Left lobe of liver (tissue), 2 donors: Measurements from ENCODE around the gene FBXO36. TPM values are rescaled to one million over a fixed set of nuclear protein-coding genes. Genes with fewer than 3 reads are reported as not detected.
A peak's percentile ranks its signal among the peaks of the same experiment; 100 is the strongest.
"Not testable (repeated sequence)": the region's sequence is repeated elsewhere in the genome, so short reads cannot be mapped to it uniquely, and the experiment has no call there.

Experiments
- ATAC-seq: fragments of 200-7000 bp; cut with Tn5 transposase; one replicate; pipeline ENCODE4 v1.9.1; 2020; ENCODE audit warnings: mild to moderate bottlenecking, moderate library complexity
- DNase-seq: peaks from one replicate; pipeline ENCODE4 v3.0.0-alpha.2; 2020; ENCODE audit warnings: low spot score
- total RNA-seq: library from RNA; stranded (reverse); gene quantifications from one replicate; pipeline ENCODE4 v1.2.1, GENCODE V29; 2021
- donor health status: DM: no; HTN: no; CAD: no; lungs with moderate emphysema.
- donor health status: DM: no; HTN: yes; CAD: no.

The FBXO36 gene
- total RNA-seq, 1 donor from 2014 or later = 1.1 TPM

DNA sequence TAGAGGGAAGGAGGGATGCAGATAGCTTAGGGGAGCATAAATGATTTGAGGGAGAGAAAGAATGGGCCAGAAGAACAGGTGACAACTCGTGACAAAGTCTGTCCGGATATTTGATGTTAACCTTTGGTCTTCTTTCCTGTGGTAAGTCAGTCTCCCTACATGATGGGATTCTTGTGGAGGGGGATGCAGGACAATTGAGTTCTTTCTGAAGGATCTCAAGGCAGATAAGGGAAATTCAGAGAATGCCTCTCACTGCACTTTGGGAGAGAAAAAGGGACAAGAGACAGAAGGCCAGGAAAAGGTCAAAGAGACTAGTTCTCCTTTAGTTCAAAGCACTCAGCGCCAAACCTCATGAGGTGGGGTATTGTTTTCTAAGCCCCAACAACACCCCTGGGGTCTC lies 34.2 kb downstream of the FBXO36 start:
- no peak for ATAC-seq

DNA sequence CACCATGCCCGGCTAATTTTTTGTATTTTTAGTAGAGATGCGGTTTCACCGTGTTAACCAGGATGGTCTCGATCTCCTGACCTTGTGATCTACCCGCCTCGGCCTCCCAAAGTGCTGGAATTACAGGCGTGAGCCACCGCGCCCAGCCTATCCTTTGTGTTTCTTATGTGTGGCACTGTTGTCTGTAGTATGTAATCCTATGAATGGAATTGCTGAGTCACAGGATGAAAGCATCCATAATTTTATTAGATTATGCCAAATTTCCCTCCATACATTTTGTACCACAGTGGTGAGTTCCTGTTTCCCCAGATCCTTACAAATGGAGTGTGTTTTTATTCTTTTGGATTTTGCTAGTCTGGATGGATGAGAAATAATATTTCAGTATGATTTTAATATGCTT lies 41.3 kb downstream of the FBXO36 start:
- not testable (repeated sequence) for DNase-seq, ATAC-seq

More for the DNA sequence above, 34.2 kb downstream of the FBXO36 start:
- no peak for DNase-seq

DNA sequence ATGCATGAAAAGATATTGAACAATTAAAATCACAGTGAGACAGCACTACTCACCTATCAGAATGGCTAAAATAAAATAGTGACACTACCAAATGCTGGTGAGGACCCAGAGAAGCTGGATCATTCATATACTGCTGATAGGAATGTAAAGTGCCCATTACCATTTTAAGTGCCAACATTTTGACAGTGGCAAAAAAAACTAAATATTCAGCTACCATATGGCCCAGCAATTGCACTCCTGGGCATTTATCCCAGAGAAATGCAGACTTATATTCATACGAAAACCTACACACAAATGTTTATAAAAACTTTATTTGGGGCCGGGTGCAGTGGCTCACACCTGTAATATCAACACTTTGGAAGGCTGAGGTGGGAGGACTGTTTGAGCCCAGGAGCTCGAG lies 47.6 kb downstream of the FBXO36 start:
- DNase-seq (no peak), ATAC-seq (no peak)

DNA sequence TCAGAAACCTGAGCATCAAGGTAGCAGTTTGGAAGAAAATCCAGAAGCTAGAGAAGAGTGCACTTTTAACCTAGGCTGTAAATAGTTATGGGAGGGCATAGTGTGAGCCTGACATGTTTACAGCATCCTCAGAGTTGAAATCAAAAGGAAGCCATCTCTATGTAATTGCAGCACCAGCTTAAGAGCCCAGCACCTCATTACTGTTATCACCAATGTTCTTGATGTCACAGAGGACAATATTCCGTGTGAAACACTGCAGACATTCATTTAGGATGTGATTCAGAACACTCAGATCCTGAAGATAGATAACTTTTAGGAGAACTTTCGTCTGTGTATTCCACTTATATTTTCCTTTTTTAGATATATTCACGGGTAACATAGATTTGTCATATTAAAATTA lies 48.1 kb downstream of the FBXO36 start:
- DNase-seq = no peak
- no peak for ATAC-seq

DNA sequence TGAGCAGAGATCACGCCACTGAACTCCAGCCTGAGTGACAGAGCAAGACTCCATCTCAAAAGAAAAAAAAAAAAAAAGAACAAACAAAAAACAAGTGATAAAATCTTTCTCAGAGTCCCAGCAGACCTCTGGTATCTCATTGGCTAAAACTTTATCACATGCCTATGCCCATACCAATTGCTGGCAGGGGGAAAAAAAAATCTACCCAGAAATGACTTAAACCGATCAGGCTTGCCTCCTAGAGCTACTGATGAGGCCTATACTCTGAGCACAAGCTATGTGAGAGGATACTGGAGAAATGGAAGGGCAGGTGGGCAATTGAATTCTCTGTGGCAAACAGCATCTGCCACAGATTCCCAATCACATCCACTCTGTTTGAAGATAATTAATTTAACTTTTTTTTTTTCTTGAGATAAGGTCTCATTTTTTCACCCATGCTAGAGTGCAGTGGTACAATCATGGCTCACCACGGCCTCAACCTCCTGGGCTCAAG lies 49.0 kb downstream of the FBXO36 start:
- ATAC-seq (no peak), DNase-seq (no peak)

DNA sequence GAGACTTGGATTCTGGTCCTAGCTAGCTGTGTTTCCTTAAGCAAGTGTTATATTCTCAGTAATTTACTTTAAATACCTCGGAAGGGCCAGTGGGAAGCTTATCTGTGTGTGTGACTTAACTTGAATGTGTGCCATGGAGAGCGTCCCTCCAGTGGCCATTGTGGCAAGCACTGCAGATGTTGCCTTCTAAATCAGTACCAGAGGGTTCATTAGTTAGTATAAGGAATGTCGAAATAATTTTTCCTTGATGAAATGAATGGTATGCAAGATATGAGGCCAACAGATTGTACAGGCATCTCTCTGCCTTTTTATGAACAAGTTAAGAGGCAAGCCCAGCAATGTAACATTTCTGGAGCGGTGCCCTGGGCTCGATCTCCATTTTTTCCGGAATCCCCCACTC lies 52.0 kb downstream of the FBXO36 start:
- ATAC-seq (peak; percentile 21), DNase-seq (no peak)

DNA sequence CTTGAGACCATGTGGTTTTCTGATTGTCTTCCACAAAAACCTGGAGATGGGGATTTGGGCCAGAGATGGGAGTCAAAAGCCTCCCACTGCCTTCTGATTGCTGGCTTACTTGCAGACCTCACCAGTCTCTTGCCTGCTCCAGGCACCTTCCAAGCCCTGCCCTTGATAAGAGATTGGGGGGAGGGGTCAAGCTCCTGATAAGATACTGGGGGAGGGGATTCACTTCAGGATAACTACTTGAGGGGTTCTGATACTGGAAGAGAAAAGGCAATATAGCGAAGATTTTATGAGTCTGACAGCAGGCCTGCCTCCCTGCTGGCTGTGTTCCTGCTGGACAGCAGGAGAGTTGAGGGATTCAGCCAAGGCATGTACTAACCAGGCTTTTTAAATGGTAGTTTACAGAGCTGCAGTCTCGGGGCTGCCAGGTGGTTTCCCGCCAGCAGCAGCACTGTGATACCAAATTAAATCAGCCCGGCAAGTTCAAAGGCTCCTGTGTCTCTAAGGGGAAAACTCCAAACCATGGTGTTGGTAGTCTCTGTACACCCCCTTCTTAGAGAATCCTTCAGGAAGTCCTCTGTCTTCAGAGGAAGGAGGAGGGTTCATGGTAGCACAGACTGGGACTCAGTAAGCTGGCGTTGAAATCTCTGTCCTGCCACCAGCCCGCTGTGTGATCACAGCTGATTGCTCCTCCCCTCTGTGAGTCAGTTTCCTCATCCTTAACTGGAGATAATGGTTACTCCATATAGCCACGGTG lies 58.3 kb downstream of the FBXO36 start:
- ATAC-seq (peak; percentile 96), DNase-seq (peak; percentile 51)

GRCh38 chr2:229993236-229993635 lies 70.9 kb downstream of the FBXO36 start:
- no peak for ATAC-seq

GRCh38 chr2:229996320-229996719 lies 74.0 kb downstream of the FBXO36 start:
- ATAC-seq = no peak

More at GRCh38 chr2:229993236-229993635, 70.9 kb downstream of the FBXO36 start:
- DNase-seq = no peak

DNA sequence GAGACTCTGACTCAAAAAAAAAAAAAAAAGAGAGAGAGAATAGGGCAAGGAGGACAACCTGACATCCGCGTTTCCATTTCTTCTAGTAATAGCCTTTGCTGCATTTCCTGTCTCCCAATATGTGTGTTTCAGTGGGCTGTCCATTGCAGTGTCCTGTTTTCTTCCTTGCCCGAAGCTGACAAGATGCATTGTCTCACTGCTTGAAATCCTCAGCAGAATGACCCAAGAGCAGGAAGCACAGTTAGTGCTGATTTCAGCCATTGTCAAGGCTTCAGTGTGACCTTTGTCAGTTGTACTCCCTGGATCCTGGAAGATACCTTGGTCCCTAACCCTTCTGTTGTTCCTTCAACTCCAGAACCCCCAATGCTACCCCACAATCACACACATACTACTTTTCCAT lies 75.3 kb downstream of the FBXO36 start:
- peak; percentile 36 for ATAC-seq
- no peak for DNase-seq

More at GRCh38 chr2:229996320-229996719, 74.0 kb downstream of the FBXO36 start:
- DNase-seq = no peak

DNA sequence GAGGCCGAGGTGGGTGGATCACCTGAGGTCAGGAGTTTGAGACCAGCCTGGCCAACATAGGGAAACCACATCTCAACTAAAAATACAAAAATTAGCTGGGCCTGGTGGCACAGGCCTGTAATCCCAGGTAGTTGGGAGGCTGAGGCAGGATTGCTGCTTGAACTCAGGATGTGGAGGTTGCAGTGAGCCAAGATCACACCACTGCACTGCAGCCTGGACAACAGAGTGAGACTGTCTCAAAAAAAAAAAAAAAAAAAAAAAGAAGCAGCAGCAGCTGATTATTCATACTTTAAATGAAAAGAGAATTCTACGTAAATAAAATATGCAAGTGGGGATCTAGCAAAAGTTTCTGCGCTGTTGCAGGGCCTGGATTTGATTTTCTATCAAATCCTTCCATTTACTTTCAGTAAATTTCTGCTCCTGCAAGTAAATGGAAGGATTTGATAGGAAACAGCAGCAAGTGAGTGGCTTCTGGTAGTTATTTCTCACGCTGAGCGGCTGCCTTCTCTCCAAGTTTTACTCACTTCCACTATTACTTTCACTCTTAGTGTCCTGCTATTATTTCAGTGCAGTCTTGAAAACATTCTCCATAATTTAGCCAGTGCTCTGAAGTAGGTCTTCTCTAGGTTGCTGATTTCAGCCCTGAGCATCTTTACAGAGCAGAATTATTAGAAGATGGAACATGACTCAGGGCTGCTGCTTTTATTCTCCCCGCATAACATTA lies 78.0 kb downstream of the FBXO36 start:
- no peak for DNase-seq
- no peak for ATAC-seq

DNA sequence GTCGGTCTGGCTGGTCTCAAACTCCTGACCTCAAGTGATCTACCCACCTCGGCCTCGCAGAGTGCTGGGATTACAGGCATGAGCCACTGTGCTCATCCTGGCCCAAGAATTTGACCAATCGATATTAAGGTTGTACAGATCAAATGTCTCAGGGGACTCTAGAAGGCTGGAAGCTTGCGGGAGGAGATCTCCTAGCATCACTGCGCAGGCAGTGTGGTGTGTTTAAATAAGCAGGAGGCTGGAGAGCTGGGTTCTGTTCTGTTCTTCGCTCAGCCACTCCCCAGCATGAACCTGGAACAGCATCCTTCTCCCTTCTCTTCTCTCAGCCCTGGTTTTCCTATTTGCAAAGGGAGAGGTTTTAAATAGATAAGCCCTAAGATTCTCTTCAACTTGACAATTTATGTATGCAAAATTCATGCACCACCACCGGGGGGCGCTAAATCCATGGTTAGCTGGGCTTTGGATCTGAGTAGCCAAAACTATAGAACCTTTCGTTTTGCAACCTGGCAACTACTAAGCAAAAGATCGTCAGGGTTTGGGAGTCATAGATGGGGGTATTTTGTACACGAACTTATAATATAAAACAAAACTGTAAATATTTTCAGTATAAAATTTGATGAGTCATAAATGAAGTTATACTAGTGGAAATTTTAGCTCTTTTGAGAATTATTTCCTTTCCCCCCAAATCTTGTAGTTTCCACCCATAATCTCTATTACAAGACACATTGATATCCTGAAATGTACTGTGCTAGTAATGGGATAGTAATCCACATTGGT lies 85.8 kb downstream of the FBXO36 start:
- ATAC-seq = peak; percentile 98
- DNase-seq = peak; percentile 83

DNA sequence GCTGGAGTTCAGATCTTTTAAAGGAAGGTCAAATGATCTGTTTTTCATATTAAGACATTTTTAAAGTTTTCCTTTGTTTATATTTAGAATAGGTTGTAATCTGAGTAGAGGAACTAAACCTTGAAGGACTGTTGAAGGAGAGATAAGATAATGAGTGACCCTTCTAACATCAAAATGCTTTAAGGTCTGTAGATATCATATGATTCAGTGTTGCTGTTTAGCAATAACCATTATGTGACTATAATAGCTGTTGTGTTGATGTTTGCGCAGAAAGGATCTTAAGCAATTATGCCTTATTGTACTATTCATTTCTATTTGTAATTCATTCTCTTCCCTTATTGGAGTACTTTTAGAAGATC lies 86.4 kb downstream of the FBXO36 start:
- ATAC-seq = no peak

GRCh38 chr2:230010501-230010900 lies 88.2 kb downstream of the FBXO36 start:
- DNase-seq = no peak
- no peak for ATAC-seq

More for the DNA sequence above, 86.4 kb downstream of the FBXO36 start:
- no peak for DNase-seq

DNA sequence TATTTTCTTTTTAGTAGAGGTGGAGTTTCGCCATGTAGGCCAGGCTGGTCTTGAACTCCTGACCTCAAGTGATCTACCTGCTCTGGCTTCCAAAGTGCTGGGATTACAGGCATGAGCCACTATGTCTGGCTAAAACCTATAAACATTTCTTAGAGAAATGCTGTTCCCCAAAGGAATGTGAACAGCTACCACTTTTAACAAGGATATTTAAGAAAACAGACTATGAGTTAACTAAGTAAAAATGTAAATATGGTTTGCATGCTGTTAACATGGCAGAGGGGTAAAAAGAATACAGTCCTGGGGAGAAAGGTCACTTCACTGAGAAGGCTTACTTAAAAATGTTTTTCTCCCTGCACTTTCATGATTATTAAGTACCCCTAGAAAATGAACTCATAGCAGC lies 89.3 kb downstream of the FBXO36 start:
- ATAC-seq (no peak), DNase-seq (no peak)

GRCh38 chr2:230012267-230012884 lies 90.1 kb downstream of the FBXO36 start:
- ATAC-seq (no peak), DNase-seq (no peak)

- no peak for ATAC-seq
- DNase-seq = no peak
These were observed 94.5 kb downstream of the FBXO36 start for GRCh38 chr2:230016844-230017243.

- no peak for ATAC-seq
These were observed 95.8 kb downstream of the FBXO36 start for GRCh38 chr2:230018153-230018552.

DNA sequence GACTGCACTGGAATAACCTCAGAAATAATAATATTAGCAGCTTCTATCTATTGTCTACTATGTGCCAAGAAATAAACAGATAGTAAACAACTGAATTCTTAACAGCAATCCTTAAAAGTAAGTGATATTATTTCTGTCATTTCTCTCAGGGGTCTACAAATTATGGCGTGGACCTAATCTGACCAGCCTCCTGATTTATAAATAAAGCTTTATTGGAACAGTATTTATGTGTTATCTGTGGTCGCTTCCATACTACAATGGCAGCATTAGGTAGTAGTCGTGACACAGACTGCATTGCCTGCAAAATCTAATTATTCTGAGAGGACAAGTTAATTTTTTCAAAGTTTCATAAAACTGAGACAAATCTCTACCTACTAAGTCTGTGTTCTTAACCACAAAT lies 97.4 kb downstream of the FBXO36 start:
- ATAC-seq = no peak
- no peak for DNase-seq

More at GRCh38 chr2:230018153-230018552, 95.8 kb downstream of the FBXO36 start:
- no peak for DNase-seq

- no peak for DNase-seq
- no peak for ATAC-seq
These were observed 101.0 kb downstream of the FBXO36 start for GRCh38 chr2:230023313-230023712.

GRCh38 chr2:230042195-230042594 lies 119.9 kb downstream of the FBXO36 start:
- DNase-seq (no peak), ATAC-seq (no peak)
